Left forelimb (tissue), 1 donor: ENCODE measurements around the gene HABP4.

Experiments used
- DNase-seq: peaks from one replicate; pipeline ENCODE4 v3.0.0-alpha.2; 2018; ENCODE audit warnings: low spot score

HABP4 gene

DNA sequence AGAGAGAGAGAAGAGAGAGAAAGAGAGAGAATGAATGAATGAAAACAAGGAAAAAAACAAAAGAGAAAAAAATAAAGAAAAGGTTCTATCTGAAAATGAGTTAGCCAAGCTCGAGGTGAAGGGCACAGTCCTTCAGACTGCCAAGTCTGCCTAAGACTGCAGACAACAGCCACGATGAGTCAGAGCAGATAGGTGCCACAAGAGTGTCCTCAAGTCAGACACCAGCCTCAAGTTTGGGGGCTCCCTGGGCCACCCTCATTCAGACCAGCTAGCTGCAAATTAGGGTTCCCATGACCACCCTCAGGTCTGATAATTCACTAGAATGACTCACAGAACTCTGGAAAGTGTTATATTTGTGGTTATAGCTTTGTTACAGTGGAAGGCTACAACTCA, 13.9 kb upstream of the HABP4 start:
- no peak for DNase-seq

DNA sequence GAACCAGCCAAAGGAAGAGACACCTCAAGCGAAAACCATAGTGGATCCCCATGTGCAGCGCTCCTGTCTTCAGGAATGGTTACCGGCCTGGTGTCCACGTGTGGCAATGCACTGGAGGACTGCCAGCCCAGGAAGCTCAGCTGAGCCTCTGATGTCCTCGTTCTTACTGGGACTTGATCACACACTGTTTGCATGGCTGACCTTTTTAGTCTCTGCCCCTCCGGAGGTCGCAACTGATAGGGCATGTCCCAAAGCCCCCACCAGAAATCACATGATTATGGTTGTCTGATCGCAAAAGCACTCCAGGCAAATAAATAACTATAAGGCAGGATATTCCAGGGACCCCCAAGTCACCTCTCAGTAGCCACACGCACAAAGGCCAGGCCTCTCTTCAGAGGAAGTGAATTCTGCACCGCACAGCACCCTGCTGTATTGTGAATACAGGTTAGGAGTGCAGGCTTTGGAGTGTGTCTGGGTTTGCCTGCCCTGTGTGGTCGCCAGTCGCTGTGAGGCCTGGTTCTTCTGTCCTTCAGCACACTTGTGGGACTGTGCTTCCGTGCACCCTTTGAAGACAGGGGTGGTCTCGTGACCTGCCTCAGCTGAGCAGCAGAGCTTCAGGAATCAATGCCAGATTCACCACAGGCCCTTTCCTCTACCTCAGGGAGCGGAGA, 13.4 kb upstream of the HABP4 start:
- DNase-seq: no peak

DNA sequence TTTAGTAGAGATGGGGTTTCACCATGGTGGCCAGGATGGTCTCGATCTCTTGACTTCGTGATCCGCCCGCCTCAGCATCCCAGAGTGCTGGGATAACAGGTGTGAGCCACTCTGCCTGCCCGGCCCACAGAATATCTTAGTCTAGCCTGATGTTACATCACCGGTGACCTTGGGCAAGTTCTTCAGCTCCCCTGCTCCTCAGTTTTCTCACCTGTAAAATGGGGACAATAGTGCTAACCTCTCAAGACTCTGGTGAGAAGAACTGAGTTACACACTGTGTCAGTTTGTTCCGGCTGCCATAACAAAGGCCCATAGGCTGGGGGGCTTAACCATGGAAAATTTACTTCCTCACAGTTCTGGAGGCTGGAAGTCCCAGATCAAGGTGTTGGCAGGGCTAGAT, 12.5 kb upstream of the HABP4 start:
- no peak for DNase-seq

DNA sequence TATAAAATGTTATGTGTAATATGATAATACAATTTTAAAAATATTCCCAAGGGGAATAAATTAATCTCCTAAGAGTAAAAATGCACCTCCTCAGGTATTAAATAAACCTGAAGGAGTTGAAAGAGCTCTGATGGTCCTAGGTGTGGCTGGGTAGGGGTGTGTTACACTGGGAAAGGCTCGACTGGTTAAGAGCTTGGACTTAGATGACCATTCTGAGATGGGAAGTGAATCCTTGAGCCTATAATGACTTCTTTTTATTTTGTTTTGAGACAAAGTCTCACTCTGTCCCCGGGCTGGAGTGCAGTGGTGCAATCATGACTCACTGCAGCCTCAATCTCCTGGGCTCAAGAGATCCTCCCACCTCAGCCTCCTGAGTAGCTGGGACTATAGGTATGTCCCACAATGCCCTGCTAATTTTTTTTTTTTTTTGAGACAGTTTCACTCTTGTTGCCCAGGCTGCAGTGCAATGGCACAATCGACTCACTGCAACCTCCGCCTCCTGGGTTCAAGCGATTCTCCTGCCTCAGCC, 9.2 kb upstream of the HABP4 start:
- no peak for DNase-seq

DNA sequence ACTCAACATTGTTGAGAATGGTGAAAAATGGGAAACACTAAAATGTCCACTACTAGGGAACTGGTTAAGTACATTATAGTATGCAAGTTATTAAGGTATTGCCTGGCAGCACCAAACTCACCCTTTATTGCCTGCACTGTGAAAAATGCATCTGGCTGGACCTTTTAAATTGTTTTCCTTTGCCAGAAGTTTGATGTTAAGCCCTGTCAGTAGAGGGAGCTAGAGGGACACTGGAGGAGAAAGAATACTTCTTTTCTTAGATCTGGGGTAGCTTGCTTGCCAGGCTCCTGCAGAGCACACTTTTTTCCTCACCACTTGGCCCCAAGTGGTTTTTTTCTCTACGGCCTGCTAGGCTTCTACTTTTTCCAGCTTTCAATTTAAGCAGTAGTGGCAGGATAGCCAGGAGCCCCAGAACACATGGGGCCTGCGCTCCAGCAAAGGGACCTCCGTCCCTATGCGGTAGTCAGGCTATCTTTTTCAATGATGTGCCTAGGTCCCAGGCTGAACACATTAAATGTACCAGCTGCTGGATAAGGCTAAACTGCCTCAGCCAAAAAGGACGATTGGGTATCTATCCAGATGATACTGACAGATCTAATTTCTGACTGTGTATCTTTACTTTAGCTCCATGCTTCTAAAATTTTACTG, 8.0 kb upstream of the HABP4 start:
- no peak for DNase-seq

DNA sequence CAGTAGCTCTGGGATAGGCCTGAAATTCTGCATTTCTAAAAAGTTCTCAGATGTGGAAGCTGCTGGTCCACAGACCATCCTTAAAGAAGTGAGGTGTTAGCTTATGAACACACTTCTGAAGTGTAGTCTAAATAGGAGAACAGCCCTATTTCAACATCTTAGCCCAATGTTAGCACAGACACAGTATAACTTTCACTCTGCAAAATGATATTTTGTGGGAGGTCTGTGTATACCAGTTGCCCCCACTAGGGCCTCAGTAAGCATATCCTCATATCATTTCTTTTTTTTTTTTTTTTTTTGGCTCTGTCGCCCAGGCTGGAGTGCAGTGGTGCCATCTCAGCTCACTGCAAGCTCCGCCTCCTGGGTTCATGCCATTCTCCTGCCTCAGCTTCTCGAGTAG, 7.5 kb upstream of the HABP4 start:
- no peak for DNase-seq

DNA sequence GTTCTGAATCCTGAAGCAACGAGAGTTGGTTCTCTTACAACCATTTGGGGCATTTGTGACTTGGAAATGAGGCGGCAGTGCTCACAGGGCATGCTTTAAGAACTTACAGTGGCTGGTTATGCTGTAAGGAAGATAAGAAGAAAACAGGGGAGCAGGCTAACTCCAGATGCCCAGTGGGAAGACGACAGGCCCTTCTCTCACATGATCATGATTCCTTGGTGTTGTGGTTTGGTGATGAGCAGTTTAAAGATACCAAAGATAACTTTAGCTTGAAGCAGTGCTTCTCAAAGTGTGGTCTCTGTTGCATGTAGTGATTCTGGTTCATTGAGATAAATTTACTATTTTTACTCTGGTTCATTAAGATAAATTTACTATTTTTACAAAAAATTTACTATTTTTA, 2.6 kb upstream of the HABP4 start:
- no peak for DNase-seq

DNA sequence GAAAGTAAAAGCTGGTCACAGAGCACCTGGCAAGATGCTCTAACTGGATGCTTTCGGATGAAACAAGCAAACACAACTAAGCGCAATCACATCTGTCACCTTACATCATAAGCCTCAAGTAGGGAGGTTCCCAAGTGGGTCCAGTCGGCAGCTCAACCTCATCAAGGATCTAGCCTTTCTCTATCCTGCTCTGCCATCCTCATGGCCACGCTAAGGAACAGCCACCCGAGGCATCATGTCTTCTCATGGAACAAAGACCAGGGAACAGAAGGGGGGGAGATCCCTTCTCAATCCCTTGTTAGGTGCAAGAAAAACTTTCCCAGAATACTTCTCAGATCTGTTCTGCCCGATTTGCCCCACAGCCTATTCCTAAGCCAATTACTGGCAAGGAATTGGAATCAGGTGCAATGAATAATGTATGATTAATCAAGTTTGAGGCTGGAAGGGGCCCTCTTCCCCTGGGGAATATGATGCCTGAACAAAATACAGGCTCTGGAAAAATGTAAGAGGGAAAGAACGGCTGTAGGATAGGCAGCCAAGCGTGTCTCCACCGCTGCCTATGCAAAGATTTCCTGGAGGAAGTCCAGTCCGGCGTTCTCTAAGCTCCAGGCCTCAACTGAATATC, 1.3 kb upstream of the HABP4 start:
- no peak for DNase-seq

DNA sequence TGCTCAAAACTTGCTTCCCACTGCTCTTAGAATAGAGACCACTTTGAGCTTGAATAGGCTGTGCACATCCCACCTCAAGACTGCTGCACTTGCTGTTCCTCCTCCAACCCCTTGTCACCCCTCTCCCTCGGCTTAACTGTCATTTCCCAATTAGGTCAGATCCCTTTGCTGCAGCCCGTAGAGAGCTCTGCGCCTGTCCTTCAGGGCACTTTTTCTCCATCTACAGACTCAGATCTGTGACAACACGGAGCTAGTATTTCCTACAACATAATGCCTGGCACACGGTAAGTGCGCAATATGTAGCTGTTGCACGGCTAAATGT, 485 bp upstream of the HABP4 start:
- no peak for DNase-seq

DNA sequence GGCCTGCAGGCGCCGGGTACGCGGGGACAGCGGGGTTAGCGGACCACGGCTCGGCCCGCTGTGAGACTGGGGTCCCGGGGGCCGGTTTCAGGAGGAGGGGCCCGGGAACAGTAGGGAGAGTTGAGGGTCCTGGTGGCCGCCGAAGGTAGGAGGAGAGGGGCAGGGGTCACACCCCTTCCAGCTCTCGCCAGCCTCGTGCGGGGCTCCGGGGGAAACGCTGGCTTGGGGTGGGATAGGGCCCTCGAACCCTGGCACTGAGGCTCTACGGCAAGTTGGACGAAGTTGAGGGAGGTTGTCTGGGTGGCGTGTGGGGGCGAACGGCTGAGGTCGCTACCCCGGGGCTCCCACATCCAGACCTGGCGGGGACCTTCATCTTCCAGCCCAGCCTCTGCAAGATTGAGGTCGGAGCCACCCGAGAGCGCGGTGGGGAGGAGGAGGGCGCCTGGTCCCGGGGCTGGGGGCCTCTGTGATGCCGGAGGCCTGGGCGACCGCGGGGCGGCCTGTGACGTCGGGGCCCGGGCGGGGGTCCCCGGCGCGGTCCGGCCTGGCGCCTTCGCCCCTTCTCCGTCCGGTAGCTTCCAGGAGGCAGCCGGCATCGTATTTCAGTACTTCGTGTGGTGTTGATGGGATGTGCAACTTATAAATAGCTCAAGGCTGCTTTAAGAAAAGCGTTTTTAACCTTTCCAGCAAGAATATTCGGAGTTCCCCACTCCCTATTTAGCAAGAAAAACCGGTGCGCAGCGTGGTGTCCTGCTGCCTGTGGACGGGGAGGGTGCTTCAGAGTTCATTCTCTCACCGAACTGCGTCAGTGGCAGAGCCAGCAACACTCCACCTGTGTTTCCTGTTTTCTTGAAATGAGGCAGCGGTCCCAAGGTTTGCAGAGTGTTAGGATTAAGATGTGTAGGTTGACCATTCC, 902 bp downstream of the HABP4 start:
- DNase-seq: peak; percentile 66

DNA sequence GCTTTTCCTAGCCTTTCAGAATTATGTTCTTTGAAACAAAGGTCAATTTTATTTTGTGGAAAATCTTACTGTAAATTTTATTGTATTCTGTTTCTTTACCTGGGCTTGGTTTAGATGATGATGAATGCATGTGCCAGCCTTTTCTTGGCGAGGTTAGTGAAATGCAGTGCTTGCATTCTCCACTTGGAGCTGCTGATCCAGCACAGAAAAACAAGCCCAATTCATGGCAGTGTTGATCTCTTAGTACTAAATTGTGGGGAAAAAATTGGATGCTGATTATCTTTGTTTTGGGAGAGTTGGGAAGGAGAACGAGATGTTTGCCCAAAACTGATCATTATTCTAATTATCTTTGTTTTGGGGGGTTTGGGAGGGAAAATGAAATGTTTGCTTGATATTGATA, 3.7 kb downstream of the HABP4 start:
- no peak for DNase-seq

DNA sequence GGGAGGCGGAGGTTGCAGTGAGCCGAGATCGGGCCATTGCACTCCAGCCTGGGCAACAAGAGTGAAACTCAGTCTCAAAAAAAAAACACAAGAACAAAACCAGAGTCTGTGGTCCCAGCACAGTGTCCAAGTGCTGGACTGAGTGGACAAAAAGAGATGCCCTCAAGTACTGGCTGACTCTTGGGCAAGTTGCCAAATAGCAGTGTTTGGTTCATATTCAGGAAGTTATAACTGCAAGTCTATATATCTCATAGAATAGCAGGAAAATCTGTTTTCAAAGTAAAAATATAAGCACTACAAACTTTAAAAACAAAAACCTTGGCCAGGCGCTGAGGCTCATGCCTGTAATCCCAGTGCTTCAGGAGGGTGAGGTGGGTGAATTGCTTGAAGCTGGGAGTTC, 7.3 kb downstream of the HABP4 start:
- DNase-seq: no peak

DNA sequence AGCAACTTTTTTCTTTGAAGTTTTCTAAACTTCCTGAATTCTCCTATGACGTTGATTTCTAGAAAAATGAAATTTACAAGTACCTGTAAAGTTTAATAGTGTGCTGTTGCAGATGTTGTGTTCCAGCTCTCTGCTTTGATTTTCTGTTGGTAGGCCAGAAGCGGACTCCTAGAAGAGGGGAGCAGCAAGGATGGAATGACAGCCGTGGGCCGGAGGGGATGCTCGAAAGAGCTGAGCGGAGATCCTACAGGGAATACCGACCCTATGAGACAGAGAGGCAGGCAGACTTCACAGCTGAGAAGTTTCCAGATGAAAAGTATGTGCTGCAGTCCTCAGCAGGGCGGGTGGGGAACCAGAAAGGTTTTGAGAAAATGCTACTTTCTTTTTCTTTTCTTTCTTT, 8.3 kb downstream of the HABP4 start:
- no peak for DNase-seq

DNA sequence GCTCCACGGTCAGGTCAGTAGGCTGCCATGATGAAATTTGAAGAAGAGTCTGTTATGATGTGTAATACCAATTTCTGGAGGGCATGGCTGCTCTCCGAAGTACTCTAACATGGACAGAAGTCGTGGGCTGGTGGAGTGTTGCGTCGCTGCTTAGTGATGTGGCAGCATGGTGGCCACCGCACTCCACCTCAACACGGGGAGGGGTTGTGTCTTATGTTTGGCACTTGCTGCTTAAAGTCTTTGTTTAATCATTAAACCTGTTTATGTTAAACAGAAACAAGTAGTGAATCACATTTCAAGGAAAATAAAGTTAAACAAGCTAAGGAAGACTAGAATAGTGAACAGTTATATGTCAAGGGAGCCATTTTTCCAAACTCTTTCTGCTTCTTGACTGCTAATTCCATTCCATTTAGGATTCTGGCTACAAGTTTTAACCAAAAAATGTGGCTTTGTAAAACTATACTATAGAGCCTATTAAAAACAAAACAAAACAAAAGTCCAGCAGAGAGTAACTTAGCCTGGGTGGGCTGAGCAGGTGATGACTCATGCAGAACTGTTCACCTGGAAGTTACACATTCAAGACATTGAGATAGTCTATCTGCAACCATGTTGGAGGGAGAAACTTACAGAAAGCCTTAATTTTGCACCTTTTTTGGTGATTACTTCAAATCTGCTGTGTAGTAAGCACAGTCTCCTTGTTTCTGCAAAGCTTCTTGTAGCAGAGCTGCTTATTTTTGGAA, 9.5 kb downstream of the HABP4 start:
- no peak for DNase-seq

DNA sequence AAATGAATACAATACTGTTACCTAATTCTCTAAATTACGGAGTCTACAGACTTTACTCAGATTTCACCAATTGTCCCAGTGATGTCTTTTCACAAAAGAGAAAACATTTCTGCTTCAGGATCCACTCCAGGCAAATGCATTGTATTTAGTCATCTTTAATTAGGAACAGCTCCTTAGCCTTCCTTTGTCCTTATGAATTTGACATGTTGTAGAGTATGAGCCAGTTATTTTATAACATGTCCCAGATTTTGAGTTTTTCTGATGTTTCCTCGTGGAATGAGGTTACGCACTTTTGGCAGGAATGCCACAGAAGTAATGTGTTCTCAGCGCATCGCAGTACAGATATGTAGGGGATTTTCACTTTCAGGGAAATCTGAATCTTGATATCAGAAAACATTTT, 10.5 kb downstream of the HABP4 start:
- no peak for DNase-seq

DNA sequence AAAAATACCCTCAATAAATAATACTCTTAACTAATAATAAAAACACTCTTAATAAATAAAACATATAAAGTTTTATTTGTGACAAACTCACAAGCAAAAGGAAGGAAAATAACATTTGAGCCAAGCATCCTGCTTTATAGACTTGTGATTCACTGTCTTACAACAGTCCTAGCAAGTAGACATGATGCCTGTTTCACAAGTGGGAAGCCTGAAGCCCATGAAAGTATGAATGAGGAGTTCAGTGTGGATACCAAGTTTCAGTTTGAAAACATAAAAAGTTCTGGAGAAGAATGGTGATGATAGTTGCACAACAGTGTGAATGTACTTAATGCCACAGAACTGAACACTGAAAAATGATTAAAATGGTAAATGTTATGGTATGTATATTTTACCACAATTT, 10.9 kb downstream of the HABP4 start:
- DNase-seq: no peak

DNA sequence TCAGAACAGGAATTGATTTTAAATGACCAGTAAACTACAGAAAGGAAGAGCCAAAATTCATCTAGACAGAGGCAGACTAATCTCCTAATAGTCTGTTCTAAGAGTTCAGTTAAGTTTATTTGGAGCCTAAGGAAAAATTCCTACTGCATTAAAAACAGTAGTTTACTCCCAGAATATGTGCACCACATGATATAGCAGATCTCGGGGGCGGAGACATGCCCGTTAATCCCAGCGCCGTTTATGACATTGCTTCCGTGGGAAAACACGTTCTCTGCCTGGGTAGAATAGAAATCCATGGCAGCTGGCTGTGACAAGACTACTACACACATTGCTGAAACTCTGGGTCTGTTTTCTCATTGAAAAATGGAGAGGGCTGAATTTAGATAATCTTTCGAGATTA, 11.4 kb downstream of the HABP4 start:
- DNase-seq: no peak

DNA sequence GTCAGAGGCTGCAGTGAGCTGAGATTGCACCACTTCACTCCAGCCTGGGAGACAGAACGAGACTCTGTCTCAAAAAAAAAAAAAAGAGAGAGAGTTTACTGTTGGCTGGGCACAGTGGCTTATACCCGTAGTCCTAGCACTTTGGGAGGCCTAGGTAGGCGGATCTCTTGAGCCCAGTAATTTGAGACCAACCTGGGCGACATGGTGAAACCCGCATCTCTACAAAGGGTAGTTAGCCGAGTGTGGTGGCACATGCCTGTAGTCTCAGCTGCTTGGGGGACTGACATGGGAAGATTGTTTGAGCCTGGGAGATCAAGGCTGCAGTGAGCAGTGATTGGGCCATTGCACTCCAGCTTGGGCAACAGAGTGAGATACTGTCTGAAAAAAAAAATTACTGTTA, 12.6 kb downstream of the HABP4 start:
- DNase-seq: no peak

DNA sequence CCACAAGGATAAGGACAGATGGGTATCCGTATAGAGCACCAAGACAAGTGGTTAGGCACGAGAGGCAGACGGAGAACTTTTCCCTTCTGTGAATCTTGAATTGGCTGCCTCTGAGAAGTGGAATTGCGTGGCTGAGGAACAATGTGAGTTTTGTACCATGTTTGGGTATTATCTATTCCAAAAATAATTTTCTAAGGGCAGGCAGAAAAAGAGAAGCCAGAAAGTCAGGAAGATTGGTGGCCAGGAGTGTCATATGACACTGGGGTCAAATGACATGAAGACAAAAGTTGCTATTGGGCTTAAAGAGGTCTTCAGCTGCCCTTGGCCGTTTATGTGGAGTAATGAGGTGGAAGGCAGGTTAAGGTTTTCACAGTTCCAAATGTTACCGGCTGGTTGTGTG, 14.5 kb downstream of the HABP4 start:
- no peak for DNase-seq

DNA sequence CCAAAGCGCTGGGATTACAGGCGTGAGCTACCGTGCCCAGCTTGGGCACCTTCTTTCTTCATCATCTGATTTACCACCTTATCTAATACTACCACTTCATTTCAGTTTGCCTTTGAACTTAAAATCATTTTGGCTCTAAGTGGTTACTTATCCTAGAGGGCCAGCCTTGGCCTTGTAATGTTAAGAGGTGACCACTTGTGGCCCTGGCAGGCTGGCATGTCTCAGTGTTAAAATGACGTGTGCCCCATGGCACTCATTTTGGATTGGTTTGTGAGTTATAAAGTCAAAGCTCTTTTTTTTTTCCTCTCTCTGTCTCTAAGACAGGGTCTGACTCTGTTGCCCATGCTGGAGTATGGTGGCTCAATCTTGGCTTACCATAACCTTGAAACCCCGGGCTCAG, 17.8 kb downstream of the HABP4 start:
- no peak for DNase-seq

DNA sequence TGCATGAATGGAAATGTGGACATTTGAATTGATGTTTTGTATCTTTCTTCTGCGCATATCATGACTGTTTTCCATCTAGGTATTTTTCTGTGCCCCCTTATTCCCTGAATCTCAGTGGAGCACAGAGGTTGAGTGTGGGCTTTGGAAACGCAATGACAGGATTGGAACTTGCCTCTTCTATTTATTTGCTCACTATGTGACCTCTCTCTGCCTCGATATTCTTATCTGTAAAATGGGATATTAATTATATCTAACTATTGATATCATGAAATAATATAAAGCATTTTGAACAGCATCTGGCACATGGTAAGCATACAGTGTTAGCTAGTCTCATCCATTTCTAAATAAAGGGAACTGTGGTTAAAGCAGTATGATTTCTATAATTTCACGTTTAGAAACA, 26.0 kb downstream of the HABP4 start:
- no peak for DNase-seq

DNA sequence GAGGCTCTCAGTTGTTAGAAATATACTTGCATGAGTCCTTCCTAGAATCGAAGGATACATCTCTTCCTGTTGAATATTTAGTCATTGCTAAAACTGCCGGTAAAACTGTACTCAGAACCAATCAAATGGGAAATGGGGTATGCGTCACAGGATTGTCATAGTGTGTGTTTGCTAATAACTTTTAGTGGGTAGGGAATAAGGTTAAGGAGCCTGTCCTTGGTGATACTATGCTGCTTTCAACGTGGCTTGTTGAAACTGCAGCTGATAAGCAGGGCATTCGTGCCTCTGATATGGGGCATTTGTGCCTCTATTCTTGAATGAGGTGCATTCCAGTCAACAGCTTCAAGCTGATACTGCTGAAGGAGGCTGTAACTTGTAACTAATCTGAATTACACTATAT, 26.6 kb downstream of the HABP4 start:
- no peak for DNase-seq
